Measurements from ENCODE around the gene PDZRN4. TPM values are rescaled to one million over a fixed set of nuclear protein-coding genes. Genes with fewer than 3 reads are reported as not detected.

The PDZRN4 gene
- total RNA-seq, 1 experiment from 2014 or later: not detected

DNA sequence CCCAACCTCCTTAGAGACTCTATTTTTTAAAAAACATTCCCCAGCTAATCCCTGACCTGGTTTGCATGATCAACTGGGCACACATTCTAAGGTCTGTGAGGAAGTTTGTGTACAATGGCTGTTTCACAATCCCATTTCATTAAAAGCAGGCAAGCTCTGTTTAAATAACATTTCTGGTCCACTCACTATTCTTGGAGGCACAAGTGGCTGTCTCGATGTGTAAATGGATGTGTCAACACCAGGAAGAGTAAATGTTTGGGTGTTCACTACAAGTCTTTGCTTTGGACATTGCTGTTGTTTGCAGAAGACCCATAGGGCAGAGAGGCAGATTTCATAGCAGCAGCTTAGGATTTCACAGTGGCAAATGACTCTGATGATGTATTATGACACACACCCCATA is 98.3 kb downstream of the PDZRN4 start:
- no peak overlapping the region for H3K27ac ChIP-seq (ENCODE audit: low read depth, low read length, poor library complexity, severe bottlenecking)
- no peak overlapping the region for H3K4me3 ChIP-seq (ENCODE audit: low read depth, low read length, poor library complexity, severe bottlenecking)
- DNase-seq (ENCODE audit: low spot score): no peak
- no peaks in the 10 kb centered on the region for H3K9me3 ChIP-seq (ENCODE audit: low read depth, low read length, poor library complexity, severe bottlenecking)
- no peaks in the 10 kb centered on the region for H3K27me3 ChIP-seq (replicated peaks; ENCODE audit: insufficient read depth, low read depth, low read length, poor library complexity)
- CTCF ChIA-PET: no interaction called here
- no peaks in the 10 kb centered on the region for H3K36me3 ChIP-seq (ENCODE audit: insufficient read depth, low read length, poor library complexity, severe bottlenecking)
- POLR2A ChIA-PET (ENCODE audit: low non-redundant PET): no interaction called here
- peaks cover 8% of the 10 kb centered on the region for H3K4me1 ChIP-seq (ENCODE audit: insufficient read depth, low read length, poor library complexity, severe bottlenecking)
- intact Hi-C loops (cut with micrococcal nuclease; ENCODE audit: unreplicated experiment): no loop called here
- BruUV-seq (replicated peaks): no TSS peak
- TF ChIP-seq EZH2 (IDR thresholded peaks at IDR 0.05; ENCODE audit: borderline replicate concordance, low read depth, low read length, poor library complexity, severe bottlenecking): no peak
- TF ChIP-seq, protein P1, sequence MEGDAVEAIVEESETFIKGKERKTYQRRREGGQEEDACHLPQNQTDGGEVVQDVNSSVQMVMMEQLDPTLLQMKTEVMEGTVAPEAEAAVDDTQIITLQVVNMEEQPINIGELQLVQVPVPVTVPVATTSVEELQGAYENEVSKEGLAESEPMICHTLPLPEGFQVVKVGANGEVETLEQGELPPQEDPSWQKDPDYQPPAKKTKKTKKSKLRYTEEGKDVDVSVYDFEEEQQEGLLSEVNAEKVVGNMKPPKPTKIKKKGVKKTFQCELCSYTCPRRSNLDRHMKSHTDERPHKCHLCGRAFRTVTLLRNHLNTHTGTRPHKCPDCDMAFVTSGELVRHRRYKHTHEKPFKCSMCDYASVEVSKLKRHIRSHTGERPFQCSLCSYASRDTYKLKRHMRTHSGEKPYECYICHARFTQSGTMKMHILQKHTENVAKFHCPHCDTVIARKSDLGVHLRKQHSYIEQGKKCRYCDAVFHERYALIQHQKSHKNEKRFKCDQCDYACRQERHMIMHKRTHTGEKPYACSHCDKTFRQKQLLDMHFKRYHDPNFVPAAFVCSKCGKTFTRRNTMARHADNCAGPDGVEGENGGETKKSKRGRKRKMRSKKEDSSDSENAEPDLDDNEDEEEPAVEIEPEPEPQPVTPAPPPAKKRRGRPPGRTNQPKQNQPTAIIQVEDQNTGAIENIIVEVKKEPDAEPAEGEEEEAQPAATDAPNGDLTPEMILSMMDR (conservative IDR thresholded peaks at IDR 0.05; ENCODE audit: low read depth, low read length): no peak

DNA sequence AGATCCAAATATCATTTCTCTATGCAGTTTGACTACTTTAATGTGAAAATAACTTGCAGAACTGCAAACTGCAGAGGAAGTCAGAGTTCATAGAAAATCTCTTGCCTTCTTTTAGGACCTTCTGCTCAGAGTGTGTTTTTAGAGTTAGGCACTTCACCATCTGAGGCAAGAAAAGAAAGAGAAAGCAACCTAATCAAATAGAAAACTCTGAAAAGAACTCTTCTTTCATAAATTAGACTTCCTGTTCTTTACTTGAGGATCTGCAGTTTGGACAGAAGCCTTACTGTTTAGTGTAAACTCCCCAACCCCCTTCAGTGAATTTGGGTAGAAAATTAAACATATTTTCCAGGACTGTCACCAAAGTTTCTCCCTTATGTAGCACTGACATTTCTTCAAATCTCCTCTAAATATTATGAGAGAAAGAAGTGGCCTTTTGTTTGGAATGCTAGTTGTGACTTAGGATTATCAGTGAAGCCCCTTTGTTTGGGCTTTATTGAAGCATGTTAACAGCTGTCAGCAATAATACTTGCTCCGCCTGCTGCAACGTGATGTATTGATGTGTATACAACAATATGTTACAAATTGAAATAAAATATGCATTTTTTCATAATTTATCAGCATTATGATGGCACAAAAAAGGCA is 99.5 kb downstream of the PDZRN4 start:
- Histone ChIP-seq H3K36me3 (ENCODE audit: insufficient read depth, low read length, poor library complexity, severe bottlenecking) (no peaks in the 10 kb centered on the region), H3K27me3 (replicated peaks; ENCODE audit: insufficient read depth, low read depth, low read length, poor library complexity) (no peaks in the 10 kb centered on the region), H3K27ac (ENCODE audit: low read depth, low read length, poor library complexity, severe bottlenecking) (no peak overlapping the region), H3K4me1 (ENCODE audit: insufficient read depth, low read length, poor library complexity, severe bottlenecking) (peaks cover 8% of the 10 kb centered on the region), H3K9me3 (ENCODE audit: low read depth, low read length, poor library complexity, severe bottlenecking) (no peaks in the 10 kb centered on the region), H3K4me3 (ENCODE audit: low read depth, low read length, poor library complexity, severe bottlenecking) (no peak overlapping the region)
- DNase-seq (ENCODE audit: low spot score): no peak
- no peak for TF ChIP-seq EZH2 (IDR thresholded peaks at IDR 0.05; ENCODE audit: borderline replicate concordance, low read depth, low read length, poor library complexity, severe bottlenecking)
- TF ChIP-seq, protein P1 (conservative IDR thresholded peaks at IDR 0.05; ENCODE audit: low read depth, low read length): no peak
- intact Hi-C loops (cut with micrococcal nuclease; ENCODE audit: unreplicated experiment): no loop called here
- ChIA-PET POLR2A (ENCODE audit: low non-redundant PET) (no interaction called here), CTCF (no interaction called here)
- BruUV-seq (replicated peaks): no TSS peak

DNA sequence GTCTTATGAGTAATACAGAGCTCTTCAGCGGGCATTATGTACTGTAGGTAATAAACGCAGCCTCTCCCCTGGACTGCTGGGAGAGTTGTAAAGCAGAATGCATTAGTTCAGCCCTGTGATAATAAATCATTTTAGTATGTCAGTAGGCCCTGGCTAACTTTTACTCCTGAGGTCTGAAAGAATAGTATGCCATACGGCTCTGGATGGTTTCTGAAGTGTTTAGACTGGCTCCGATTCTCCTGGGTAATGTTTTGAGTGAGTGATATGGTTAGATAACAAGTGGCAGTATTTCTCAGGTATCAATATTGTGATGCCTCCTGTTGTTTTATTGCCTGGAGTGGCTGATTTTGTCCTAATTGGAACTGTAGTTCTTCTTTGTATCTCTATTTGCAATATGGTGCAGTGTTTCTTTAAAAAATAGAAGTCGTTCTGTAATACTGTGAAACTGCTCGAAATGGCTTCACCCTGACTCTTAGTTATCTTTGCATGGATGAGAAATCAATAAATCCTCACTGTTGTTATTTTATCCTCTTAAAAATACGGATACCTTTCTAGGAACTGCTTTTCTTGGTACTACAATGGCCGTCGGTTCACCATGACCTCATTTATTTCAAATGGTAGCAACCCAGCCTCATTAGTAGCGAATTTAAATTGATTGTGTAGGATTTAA is 100.2 kb downstream of the PDZRN4 start:
- Histone ChIP-seq H3K27me3 (replicated peaks; ENCODE audit: insufficient read depth, low read depth, low read length, poor library complexity) (no peaks in the 10 kb centered on the region), H3K27ac (ENCODE audit: low read depth, low read length, poor library complexity, severe bottlenecking) (no peak overlapping the region), H3K4me3 (ENCODE audit: low read depth, low read length, poor library complexity, severe bottlenecking) (no peak overlapping the region), H3K4me1 (ENCODE audit: insufficient read depth, low read length, poor library complexity, severe bottlenecking) (peaks cover 8% of the 10 kb centered on the region), H3K9me3 (ENCODE audit: low read depth, low read length, poor library complexity, severe bottlenecking) (no peaks in the 10 kb centered on the region), H3K36me3 (ENCODE audit: insufficient read depth, low read length, poor library complexity, severe bottlenecking) (no peaks in the 10 kb centered on the region)
- TF ChIP-seq, protein P1 (conservative IDR thresholded peaks at IDR 0.05; ENCODE audit: low read depth, low read length): no peak
- no peak for TF ChIP-seq EZH2 (IDR thresholded peaks at IDR 0.05; ENCODE audit: borderline replicate concordance, low read depth, low read length, poor library complexity, severe bottlenecking)
- no peak for DNase-seq (ENCODE audit: low spot score)
- POLR2A ChIA-PET (ENCODE audit: low non-redundant PET): no interaction called here
- intact Hi-C loops (cut with micrococcal nuclease; ENCODE audit: unreplicated experiment): no loop called here
- BruUV-seq (replicated peaks): no TSS peak
- CTCF ChIA-PET: no interaction called here
